Measurements from ENCODE around the gene ZNF679. TPM values are rescaled to one million over a fixed set of nuclear protein-coding genes. Genes with fewer than 3 reads are reported as not detected.
"Not testable (repeated sequence)": the region's sequence is repeated elsewhere in the genome, so short reads cannot be mapped to it uniquely, and the experiment has no call there.

Gene ZNF679
- total and polyA plus RNA-seq, 5 donors: not detected

GRCh38 chr7:64310426-64310825 is 82.2 kb downstream of the ZNF679 start:
- 82% methylated on average over 3 of the region's 3 CpGs for WGBS
- ATAC-seq: no peak
- intact Hi-C loops (cut with DNase I): no loop called here

DNA sequence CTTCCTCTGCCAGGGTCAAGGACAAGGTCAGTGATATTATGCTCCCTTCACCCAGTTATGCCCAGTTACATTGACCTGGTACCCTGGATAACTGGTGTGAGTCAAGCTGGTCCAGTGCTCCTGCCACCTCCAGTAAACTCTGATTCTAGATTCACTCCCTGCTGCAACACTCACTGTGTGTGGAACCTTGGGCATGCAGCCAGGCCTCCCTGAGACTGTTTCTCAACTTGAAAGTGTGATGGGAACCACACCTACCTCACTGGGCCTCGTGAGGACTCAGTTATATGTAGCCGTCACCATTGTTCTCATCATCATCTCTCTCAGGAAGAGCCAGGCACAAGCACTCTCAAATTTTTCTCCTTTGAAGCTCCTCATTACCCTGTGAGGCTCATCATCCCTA is 84.6 kb downstream of the ZNF679 start:
- Histone ChIP-seq H3K4me1 (ENCODE audit: control insufficient read depth, insufficient read depth, low read length) (peaks cover 4% of the 10 kb centered on the region), H3K27ac (ENCODE audit: low read length) (no peak overlapping the region), H3K9me3 (ENCODE audit: control insufficient read depth, low read length) (no peaks in the 10 kb centered on the region), H3K27me3 (ENCODE audit: control insufficient read depth, insufficient read depth) (no peaks in the 10 kb centered on the region), H3K4me3 (ENCODE audit: low read length) (no peak overlapping the region)
- WGBS: 55% methylated on average over 2 of the region's 2 CpGs
- DNase-seq (peak in 1 of 3 donors; percentile 55), ATAC-seq (no peak)
- intact Hi-C loops (cut with DNase I): no loop called here

More at GRCh38 chr7:64310426-64310825, 82.2 kb downstream of the ZNF679 start:
- no peaks in the 10 kb centered on the region for H3K27me3 ChIP-seq (ENCODE audit: control insufficient read depth, insufficient read depth)
- no peak overlapping the region for H3K27ac ChIP-seq (ENCODE audit: low read length)
- DNase-seq: no peak
- H3K4me3 ChIP-seq (ENCODE audit: low read length): no peak overlapping the region
- peaks cover 4% of the 10 kb centered on the region for H3K4me1 ChIP-seq (ENCODE audit: control insufficient read depth, insufficient read depth, low read length)
- H3K9me3 ChIP-seq (ENCODE audit: control insufficient read depth, low read length): no peaks in the 10 kb centered on the region

DNA sequence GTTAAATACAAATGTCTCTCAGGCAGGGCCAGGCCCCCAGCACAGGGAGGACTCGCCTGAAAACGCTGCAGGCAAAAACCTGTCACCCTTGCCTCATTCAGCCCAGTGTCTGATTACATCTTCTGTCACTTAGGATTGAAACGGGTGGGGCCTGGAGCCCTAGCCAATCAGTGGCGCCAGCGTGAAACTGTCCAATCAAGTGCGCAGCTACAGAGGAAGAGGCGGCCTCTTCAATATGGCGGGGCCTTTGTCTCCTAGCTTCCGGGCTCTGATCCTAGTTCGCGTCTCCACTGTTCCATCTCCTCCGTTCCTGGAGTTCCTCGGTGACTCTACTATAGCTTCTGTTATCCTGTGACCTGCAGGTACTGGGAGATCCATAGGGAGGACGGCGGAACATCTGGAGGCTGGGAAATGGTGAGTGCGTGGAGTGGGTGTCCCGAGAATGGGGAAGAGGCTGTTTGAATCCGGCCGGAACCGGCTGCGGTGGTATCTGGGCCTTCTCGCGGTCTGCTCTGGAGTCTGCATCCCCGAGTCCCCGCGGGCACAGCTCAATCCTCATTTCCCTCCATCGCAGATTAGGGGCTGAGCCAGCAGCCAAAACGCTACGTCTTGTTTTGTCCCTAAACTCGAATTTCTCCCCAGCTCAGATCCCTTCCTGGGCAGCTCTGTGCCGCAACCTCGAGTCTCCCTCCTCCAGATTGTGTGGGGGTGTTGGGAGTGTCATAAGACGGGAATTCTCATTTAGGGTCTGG is 85.6 kb downstream of the ZNF679 start, which contains the start of gene ZNF736:
Gene ZNF736, plus strand, starts transcription at position 222 of the 752 bp plus-strand sequence. Its CDS starts 190 bp downstream, at position 412.
- peak within 1 kb of the TSS; percentile 88 for H3K4me3 ChIP-seq (ENCODE audit: low read length)
- peak within 1 kb of the TSS; percentile 74 for H3K27ac ChIP-seq (ENCODE audit: low read length)
- DNase-seq (peak; percentile 91 to 95 (median 94)), ATAC-seq (peak; percentile 100)
- intact Hi-C loops (cut with DNase I): no loop called here
- WGBS: under 1% methylated on average over 33 of the region's 33 CpGs
- H3K9me3 ChIP-seq (ENCODE audit: control insufficient read depth, low read length): no peaks in the 10 kb centered on the region
- no peaks in the 10 kb centered on the region for H3K27me3 ChIP-seq (ENCODE audit: control insufficient read depth, insufficient read depth)
- peaks cover 2% of the 10 kb centered on the region for H3K4me1 ChIP-seq (ENCODE audit: control insufficient read depth, insufficient read depth, low read length)

DNA sequence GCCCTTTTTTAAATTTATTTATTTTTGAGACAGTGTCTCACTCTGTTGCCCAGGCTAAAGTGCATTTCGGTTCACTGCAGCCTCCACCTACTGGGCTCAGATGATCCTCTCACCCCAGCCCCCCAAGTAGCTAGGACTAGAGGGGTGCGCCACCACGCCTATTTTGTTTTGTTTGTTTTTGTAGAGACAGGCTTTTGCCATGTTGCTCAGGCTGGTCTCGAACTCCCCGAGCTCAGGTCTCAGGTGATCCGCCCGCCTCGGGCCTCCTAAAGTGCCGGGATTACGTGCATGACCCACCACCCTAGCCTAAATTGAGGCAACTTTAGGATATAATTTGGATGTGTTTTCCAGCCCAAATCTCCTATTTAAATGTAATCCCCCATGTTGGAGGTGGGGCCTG is 86.3 kb downstream of the ZNF679 start:
- intact Hi-C loops (cut with DNase I): no loop called here
- H3K4me1 ChIP-seq (ENCODE audit: control insufficient read depth, insufficient read depth, low read length): peaks cover 2% of the 10 kb centered on the region
- no peaks in the 10 kb centered on the region for H3K9me3 ChIP-seq (ENCODE audit: control insufficient read depth, low read length)
- peak overlapping the region; percentile 88 for H3K4me3 ChIP-seq (ENCODE audit: low read length)
- DNase-seq: peak in 1 of 3 donors; percentile 35
- ATAC-seq: no peak
- no peak overlapping the region for H3K27ac ChIP-seq (ENCODE audit: low read length)
- H3K27me3 ChIP-seq (ENCODE audit: control insufficient read depth, insufficient read depth): no peaks in the 10 kb centered on the region
- WGBS: 19% methylated on average over 10 of the region's 10 CpGs

GRCh38 chr7:64316031-64316742 is 87.9 kb downstream of the ZNF679 start:
- ATAC-seq; H3K9me3 ChIP-seq (ENCODE audit: control insufficient read depth, low read length); DNase-seq; H3K27me3 ChIP-seq (ENCODE audit: control insufficient read depth, insufficient read depth); H3K27ac ChIP-seq (ENCODE audit: low read length); H3K4me1 ChIP-seq (ENCODE audit: control insufficient read depth, insufficient read depth, low read length); intact Hi-C loops (cut with DNase I); H3K4me3 ChIP-seq (ENCODE audit: low read length): not testable (repeated sequence)
- 43% methylated on average over 1 of the region's 1 CpG for WGBS

Other genes starting within 250 kb of the ZNF679 start
- not detected for gene ZNF722, start 229.6 kb upstream of the ZNF679 start, total RNA-seq
- gene ZNF722, start 229.6 kb upstream of the ZNF679 start, polyA plus RNA-seq: not detected
- gene ZNF727, start 183.0 kb upstream of the ZNF679 start, total RNA-seq: 1 to 10 TPM; 1.7 to 3.2 (median 2.9) TPM
- gene ZNF727, start 183.0 kb upstream of the ZNF679 start, polyA plus RNA-seq: 0.43 TPM
- not detected for gene ZNF735, start 21.3 kb upstream of the ZNF679 start, total RNA-seq
- gene ZNF735, start 21.3 kb upstream of the ZNF679 start, polyA plus RNA-seq: not detected
- 1 to 10 TPM; 5.6 to 7.7 (median 7.5) TPM for gene ZNF736, start 85.5 kb downstream of the ZNF679 start, total RNA-seq
- 2.4 TPM for gene ZNF736, start 85.5 kb downstream of the ZNF679 start, polyA plus RNA-seq

All from right cardiac atrium (tissue), 5 donors.